NCI-H2029 (cell line): ENCODE results near the gene ARPP21.

Experiments used
- DNase-seq: peaks from one replicate; lab custom pipeline; 2025; lab: John Stamatoyannopoulos, UW

The ARPP21 gene

GRCh38 chr3:35641920-35642527, 2.7 kb downstream of the ARPP21 start:
- DNase-seq, result no peak

- DNase-seq, result no peak
These were observed 4.2 kb downstream of the ARPP21 start for GRCh38 chr3:35643495-35643894.

- no peak for DNase-seq
These were observed 5.1 kb downstream of the ARPP21 start for GRCh38 chr3:35644451-35644850.

GRCh38 chr3:35645189-35645588, 5.9 kb downstream of the ARPP21 start:
- DNase-seq, result no peak

- no peak for DNase-seq
These were observed 6.8 kb downstream of the ARPP21 start for GRCh38 chr3:35646081-35646480.

- DNase-seq, result no peak
These were observed 8.1 kb downstream of the ARPP21 start for GRCh38 chr3:35647461-35647860.

- no peak for DNase-seq
These were observed 9.0 kb downstream of the ARPP21 start for GRCh38 chr3:35648347-35648746.

- DNase-seq, result no peak
These were observed 10.1 kb downstream of the ARPP21 start for GRCh38 chr3:35649405-35649804.

GRCh38 chr3:35651426-35651825, 12.1 kb downstream of the ARPP21 start:
- DNase-seq, result no peak

- no peak for DNase-seq
These were observed 12.5 kb downstream of the ARPP21 start for GRCh38 chr3:35651851-35652250.

GRCh38 chr3:35653347-35653746, 14.0 kb downstream of the ARPP21 start:
- DNase-seq, result no peak

- DNase-seq, result no peak
These were observed 15.2 kb downstream of the ARPP21 start for GRCh38 chr3:35654476-35654875.

- no peak for DNase-seq
These were observed 19.4 kb downstream of the ARPP21 start for GRCh38 chr3:35658686-35659085.

- peak; percentile 47 for DNase-seq
These were observed 20.4 kb downstream of the ARPP21 start for GRCh38 chr3:35659768-35660167.

GRCh38 chr3:35663471-35663870, 24.1 kb downstream of the ARPP21 start:
- DNase-seq, result no peak

GRCh38 chr3:35664460-35664919, 25.2 kb downstream of the ARPP21 start:
- peak; percentile 94 for DNase-seq

- DNase-seq, result no peak
These were observed 26.2 kb downstream of the ARPP21 start for GRCh38 chr3:35665390-35666055.

GRCh38 chr3:35666888-35667287, 27.6 kb downstream of the ARPP21 start:
- DNase-seq, result no peak

GRCh38 chr3:35670408-35670965, 31.2 kb downstream of the ARPP21 start:
- no peak for DNase-seq

- DNase-seq, result no peak
These were observed 32.2 kb downstream of the ARPP21 start for GRCh38 chr3:35671483-35671882.

GRCh38 chr3:35673017-35673416, 33.7 kb downstream of the ARPP21 start:
- no peak for DNase-seq

GRCh38 chr3:35674451-35675109, 35.3 kb downstream of the ARPP21 start:
- no peak for DNase-seq

- no peak for DNase-seq
These were observed 35.9 kb downstream of the ARPP21 start for GRCh38 chr3:35675206-35675605.
